Fibroblast of lung (primary cell): ENCODE results near the gene PRKG2.

Source experiments
- EZH2 ChIP-seq: IDR thresholded peaks from 2 replicates; pipeline ENCODE4 v1.5.1; 2012; ENCODE audit warnings: low read length, control low read depth, mild to moderate bottlenecking; ENCODE audit errors: missing control alignments
- TF ChIP-seq, protein P1 (sequence below), 2 donors: IDR thresholded peaks in 1 of 2; conservative IDR thresholded peaks in 1 of 2; 1 replicate in 1 of 2; 2 replicates in 1 of 2; pipeline ENCODE4 v1.5.1; 2011 to 2012; ENCODE audit warnings: low read length in 2 of 2, control low read depth in 1 of 2, inconsistent platforms in 1 of 2, low read depth in 1 of 2, mild to moderate bottlenecking in 1 of 2

DNA sequence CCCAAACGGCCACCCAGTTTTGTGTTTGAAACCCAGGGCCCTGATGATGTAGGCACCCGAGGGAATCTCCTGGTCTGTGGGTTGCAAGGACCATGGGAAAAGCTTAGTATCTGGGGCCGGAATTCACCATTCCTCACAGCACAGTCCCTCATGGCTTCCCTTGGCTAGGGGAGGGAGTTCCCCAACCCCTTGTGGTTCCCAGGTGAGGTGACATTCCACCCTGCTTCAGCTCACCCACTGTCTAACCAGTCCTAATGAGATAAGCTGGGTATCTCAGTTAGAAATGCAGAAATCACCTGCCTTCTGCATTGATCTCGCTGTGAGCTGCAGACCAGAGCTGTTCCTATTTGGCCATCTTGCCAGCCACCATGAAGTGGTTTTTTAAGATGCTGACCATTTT lies 84.0 kb downstream of the PRKG2 start:
- TF ChIP-seq, protein P1, sequence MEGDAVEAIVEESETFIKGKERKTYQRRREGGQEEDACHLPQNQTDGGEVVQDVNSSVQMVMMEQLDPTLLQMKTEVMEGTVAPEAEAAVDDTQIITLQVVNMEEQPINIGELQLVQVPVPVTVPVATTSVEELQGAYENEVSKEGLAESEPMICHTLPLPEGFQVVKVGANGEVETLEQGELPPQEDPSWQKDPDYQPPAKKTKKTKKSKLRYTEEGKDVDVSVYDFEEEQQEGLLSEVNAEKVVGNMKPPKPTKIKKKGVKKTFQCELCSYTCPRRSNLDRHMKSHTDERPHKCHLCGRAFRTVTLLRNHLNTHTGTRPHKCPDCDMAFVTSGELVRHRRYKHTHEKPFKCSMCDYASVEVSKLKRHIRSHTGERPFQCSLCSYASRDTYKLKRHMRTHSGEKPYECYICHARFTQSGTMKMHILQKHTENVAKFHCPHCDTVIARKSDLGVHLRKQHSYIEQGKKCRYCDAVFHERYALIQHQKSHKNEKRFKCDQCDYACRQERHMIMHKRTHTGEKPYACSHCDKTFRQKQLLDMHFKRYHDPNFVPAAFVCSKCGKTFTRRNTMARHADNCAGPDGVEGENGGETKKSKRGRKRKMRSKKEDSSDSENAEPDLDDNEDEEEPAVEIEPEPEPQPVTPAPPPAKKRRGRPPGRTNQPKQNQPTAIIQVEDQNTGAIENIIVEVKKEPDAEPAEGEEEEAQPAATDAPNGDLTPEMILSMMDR (conservative IDR thresholded peaks at IDR 0.05 in 1 of 2, IDR thresholded peaks at IDR 0.05 in 1 of 2; ENCODE audit: low read depth in 1 of 2, low read length in 2 of 2), result no peak
- no peak for TF ChIP-seq EZH2
